GM19238 (cell line): Measurements from ENCODE around the gene ZNF362.

ENCODE experiments used
- DNase-seq: peaks from one replicate; pipeline ENCODE4 v3.0.0; 2011; ENCODE audit warnings: low spot score; ENCODE audit not compliant: insufficient read length

The ZNF362 gene

DNA sequence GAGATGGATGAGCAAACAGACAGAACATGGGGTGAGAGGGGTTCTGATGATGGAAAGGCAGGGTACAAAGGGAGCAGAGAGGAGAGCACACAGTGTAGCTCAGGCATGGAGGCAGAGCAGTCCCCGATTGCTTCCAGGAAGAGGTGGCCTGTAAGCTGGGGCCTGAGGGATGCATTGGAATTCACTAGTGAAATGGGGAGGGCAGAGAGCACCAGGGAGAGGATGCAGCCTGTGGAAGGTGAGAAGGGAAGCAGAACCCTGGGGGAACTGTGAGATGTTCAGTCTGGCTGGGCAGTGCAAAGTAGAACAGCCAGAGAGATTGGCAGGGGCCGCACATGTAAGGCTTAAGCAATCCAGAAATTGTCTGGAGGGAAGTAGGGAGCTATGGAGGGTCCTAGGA, 12.2 kb downstream of the ZNF362 start:
- DNase-seq: no peak

DNA sequence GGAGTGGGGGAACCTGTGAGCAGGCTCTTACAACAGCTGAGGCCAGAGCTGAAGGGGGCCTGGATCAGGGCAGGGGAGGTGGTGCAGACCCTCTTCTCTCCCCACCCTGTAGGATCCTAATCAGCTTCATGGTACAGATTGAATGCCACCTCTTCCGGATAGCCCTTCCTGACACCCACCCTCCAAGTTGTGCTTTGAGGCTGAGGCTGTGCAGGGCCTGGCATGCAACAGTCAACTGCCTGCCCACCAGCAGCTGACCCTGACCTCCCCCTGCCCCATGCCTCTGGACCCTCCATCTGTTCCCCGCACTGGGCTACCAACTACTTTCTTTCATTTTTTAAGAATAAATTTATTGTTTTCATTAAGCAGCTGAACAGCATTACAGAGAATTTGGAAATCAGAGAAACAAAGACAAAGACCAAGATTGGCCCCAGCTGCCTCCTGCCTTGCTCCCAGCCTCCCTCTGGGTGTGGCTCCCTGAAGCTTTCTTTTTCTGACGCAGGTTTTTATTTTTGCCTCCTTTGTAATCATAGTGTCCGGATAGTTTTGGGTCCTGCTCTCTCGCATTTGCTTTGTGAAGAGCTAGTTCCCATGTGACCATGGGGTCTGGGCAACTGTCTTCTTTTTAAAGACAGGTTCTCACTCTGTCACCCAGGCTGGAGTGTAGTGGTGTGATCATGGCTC, 12.8 kb downstream of the ZNF362 start:
- no peak for DNase-seq

DNA sequence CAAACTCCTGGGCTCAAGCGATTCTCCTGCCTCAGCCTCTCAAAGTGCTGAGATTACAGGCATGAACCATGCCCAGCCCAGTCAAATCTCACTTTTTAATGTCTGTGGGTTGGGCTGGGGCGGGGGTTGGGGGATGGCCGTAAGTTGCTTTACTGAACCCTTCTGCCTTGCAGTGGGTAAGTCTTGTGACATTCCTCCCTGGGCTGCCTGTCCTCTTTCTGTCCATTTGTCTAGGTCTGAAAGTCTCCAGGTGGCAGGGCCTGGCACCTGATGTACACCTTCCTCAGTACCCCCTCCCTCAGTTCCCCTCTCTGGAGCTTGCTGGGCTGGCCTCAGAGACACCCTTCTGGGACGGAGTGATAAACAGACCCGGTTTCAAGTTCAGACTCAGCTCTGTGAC, 13.3 kb downstream of the ZNF362 start:
- DNase-seq: no peak

DNA sequence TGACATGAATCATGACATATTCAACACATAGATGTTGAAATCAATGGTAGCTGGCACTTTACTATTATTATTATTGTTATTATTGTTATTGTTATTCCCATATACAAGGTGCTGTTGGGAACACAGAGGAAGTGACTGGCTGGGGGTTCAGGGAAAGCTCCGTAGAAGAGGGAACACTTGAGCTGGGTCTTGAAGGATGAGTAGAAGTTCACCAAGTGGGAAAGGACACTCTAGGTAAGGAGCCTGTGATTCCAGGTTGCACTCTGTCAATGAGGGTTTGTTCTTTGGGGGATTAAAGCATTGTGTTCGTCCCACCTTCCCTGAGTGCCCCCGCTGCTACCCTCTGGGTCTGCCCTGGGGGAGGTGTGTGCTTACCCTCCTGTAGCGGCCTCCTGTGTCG, 14.1 kb downstream of the ZNF362 start:
- no peak for DNase-seq

DNA sequence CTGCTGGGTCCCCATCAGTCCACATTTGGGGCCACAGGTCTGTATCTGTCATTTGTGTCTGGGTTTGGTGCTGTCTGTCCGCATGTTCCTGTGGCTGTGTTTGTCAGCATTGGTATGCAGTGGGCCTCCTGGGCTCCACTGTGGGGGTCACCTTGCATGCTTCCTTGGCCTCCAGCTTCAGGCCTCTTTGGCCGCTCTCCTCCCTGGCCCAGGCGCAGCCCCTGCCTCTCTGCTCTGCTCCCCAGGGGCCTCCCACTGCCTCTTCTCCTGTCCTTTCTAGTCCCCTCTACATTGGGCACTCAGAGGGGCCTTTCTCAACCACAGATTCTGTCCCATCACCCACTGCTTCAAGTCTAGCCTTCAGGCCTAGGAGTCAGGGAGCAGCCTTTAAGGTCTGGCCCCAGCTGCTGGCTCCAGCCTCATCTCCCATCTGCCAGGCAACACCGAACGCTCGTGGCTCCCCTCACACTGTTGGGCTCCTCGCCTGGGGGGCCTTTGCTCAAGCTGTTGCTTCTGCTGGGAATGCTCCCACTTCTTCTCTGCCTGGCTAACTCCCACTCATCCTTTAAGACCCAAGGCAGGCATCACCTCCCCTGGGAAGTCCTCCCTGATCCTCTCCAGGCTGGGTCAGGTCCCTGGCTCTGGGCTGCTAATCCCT, 14.6 kb downstream of the ZNF362 start:
- no peak for DNase-seq

DNA sequence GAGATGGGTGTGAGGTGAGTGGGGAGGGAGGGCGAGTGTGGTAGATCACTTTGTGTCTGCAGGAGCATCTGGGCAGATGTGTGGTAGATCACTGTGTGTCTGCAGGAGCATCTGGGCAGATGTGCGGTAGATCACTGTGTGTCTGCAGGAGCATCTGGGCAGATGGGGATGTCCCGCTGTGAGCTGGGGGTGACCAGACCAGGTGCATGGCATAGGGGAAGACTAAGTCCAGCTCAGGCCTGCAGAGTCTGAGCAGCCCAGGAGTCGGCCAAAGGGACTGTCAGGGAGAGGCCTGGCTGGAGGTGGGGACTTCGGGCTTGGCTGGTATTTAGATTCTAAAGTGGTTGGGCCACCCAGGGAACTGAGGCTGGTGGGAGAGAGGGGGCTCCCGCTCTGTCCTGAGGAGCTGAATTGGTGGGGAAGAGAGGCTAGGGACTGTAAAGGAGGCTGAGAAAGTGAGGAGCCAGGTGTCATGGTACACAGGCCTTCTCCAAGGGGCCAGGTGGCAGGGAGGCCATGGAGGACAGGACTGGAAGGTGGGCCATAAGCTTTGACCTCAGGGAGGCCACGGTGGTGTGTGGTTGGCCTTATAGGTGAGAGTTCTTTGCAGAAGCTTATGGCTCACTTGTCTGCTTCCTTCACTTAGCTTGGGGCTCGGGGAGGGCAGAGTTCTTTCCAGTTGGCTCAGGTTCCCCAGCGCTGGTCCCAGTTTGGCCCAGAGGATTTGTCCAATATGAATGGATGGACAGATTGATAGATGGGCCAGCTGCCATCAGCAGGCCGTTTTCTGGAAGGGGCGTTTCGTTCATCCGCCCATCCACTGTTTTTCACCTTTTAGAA, 15.6 kb downstream of the ZNF362 start:
- no peak for DNase-seq

DNA sequence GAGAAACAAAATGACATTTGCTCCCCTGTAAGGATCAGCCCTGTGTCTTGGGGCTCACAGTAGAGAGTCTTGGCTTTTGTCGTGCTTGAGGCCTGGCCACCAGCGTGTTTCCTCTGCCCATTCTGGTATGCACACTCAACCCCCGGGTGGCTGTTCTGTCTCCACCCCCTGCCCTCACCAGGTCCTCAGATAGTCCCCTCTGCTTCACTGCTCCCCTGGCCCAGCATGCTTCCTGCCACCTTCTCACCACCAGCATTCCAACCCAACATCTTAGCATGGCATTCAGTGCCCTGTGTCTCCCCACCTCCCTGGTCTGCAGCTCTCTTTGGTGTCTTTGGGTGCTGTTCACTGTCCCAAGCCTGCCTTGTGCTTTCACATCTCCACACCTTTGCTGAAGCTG, 16.2 kb downstream of the ZNF362 start:
- DNase-seq: no peak

DNA sequence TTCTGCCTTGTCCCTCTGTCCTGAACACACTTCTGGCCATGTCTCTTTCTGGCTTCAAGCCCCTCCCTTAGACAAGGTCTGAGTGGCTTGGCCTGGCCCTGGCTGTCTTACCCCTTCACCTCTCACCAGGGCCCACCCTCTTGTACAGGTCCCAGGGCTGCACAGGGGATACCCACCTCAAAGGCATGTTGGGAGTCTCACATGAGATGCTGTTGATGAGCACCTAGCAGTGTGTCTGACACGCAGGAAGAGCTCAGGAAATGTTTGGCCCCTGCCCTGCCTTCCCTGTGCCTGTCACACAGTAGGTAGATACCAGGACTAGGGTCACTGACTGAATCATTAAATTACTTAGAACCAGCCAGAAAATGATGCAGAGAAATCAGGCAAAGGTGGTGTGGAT, 16.6 kb downstream of the ZNF362 start:
- DNase-seq: no peak

DNA sequence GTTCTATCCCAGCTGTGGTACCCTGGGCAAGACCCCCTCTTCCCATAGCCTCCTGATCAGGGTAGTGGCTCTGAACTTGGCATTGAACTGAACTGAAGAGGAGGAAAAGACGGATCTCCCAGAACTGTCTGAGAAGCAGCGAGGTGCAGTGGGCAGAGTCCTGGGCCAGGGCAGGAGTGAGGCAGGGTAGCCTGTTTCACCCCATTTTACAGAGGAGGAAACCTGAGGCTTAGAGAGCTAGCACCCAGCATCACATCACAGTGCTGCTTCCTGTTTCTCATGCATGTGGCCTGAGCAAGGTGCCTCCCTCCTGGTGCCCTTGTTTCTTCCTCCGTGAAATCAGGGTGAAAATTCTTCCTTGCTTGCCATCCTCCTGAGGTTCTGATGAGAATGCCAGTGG, 17.1 kb downstream of the ZNF362 start:
- no peak for DNase-seq

DNA sequence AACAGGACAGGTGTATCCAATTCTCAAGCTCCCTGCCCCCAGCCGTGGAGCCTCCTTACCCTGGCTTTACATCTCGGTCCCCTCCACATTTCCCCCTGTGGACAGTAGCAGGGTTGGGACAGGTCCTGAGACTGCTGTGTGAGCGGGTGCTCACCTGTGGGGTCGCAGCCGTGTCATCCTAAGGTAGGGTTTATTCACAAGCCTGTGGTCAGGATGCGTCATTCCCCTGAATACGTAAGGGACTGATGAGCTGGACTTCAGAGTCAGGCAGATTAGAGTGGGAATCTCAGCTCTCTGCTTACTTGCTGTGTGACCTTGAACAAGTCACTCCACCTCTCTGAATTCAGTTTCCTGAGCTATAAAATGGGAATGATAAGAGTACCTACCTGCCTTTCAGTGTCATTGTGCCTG, 17.7 kb downstream of the ZNF362 start:
- no peak for DNase-seq

DNA sequence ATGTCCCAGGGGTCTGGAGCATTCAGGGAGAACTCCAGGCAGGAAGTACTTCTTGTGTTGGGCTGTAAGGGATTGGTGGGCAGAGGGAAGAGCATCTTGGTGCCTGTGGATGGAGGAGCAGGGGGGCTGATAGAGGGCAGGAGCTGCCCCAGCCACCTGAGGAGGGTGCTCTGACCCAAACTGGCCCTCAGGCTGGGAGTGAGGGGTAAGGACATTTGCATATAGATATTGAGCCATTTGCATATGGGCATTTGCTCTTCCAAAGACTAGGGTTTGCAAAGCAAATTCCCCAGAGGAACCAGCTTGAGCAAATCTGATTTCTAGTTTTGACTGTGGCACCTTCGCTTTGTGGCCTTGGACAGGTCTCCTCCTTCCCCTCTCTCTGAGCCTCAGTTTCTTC, 18.2 kb downstream of the ZNF362 start:
- no peak for DNase-seq

DNA sequence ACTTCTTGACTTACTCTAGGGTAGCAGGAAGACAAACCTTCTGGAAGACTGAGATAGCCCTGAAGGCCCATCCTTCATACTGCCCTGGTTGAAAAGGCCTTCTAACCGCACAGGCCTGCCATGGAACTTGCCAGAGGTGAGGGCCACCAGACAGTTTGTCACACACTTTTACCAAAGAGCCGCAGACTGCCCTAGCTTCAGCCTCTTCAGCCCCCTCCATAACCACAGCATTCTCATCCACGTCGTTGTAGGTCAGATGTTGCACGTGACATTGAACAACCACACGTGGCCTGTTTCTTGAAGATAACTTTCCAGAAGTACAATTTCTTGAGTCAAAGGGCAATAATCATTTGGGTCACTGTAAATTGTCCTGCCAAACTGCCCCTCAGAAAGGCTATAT, 18.9 kb downstream of the ZNF362 start:
- no peak for DNase-seq

DNA sequence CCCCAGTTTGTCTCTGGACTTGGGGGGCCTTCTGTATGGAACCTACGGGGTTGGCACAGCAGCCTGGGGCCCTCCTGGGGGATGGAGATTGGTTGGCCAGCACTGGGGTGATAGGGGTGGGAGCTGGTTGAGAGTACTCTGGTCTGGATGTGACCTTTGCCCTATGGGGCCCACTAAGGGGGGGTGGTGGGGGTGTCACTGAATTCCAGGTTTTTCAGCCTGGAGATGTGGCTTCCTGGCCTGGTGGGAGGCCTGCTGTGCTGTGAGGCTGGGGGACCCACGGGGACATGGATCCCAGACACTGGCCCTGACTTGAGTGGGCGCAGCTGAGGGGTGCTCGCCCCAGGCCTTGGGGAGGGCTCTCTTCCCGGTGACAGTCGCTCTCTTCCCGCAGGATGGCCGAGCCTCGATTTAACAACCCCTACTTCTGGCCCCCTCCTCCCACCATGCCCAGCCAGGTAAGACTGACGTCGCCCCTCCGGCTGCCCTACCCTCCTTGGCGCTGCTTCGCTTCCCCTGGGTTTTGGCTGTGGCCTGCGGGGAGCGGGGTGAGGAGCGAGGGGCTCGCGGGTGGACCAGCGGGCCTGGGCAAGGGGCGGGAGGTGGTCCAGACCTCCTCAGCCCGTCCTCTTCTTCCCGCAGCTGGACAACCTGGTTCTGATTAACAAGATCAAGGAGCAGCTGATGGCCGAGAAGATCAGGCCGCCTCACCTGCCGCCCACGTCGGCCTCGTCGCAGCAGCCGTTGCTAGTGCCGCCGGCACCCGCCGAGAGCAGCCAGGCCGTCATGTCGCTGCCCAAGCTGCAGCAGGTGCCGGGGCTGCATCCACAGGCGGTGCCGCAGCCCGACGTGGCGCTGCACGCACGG, 19.6 kb downstream of the ZNF362 start:
- no peak for DNase-seq

DNA sequence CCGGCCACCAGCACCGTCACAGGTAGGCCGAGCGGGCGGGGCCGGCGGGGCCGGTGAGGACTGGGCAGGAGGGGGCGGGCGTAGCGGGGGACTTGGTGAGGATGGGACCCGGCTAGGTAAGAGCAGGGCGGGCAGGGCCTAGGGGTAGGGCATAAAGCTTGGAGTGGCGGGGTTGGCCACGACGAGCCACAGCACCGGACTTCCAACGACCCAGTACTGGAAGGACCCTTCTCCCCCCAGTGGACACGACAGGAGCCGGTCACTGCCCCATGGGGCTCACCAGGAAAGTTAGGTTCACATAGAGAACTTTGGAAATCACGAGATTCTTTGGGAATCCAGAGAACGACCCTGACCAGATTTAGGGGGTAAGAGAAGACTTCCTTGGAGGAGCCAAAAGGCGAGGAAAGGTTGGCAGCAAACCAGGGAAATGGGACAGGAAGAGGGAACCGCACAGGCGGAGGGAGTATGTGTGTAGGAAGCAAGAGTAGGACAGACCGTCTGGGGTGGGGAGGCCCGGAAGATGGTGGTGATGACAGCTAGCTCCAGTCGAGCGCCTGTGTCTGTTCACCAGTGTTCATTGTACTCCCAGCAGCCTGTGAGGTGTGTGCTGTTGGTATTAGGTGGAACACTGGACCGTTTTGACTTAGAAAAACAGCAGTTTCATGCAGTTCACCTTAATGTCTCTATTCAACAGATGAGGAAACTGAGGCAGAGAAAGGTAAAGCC, 20.4 kb downstream of the ZNF362 start:
- no peak for DNase-seq

DNA sequence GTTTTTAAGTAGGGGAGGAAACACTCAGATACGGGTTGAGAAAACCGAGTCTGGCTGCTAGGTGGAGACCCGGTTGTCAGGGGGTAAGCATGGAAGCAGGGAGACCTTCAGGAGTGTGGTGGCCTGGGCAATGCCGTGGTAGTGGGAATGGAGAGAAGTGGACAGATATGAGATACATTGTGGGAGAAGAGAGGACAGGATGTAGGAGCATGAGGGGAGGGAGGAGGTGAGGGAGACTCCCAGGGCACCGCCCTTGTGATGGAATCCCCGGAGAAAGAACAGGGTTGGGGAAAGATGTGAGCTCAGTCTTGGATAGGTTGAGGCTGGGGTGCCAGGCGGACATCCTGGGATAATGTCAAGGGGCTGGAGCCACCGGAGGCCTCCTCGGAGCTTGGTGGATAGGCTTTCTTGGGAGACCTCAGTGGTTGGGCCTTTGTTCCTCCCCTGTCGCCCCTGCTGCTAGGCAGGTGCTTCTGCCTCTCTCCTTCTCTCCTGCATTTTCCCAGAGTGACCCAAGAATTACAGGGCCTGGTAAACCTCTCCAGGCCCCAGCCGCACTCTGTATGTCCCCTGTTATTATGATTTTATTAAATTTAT, 21.3 kb downstream of the ZNF362 start:
- no peak for DNase-seq

DNA sequence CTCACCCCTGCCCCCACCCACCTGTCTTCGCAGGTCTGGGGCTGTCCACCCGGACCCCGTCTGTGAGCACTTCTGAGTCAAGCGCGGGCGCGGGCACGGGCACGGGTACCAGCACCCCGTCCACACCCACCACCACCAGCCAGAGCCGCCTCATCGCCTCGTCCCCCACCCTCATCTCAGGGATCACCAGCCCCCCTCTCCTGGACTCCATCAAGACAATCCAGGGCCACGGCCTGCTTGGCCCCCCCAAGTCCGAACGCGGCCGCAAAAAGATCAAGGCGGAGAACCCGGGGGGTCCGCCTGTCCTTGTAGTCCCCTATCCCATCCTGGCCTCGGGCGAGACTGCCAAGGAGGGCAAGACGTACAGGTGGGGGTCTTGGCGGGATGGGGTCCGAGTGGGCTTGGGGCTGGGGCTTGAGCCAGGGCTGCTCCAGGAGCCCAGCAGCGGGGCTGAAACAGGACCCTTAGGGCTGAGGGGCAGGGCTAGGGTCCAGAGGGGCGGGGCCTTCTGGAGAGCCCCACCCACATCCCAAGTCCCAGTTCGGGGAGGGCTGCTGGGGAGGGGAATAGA, 23.9 kb downstream of the ZNF362 start:
- DNase-seq: no peak

DNA sequence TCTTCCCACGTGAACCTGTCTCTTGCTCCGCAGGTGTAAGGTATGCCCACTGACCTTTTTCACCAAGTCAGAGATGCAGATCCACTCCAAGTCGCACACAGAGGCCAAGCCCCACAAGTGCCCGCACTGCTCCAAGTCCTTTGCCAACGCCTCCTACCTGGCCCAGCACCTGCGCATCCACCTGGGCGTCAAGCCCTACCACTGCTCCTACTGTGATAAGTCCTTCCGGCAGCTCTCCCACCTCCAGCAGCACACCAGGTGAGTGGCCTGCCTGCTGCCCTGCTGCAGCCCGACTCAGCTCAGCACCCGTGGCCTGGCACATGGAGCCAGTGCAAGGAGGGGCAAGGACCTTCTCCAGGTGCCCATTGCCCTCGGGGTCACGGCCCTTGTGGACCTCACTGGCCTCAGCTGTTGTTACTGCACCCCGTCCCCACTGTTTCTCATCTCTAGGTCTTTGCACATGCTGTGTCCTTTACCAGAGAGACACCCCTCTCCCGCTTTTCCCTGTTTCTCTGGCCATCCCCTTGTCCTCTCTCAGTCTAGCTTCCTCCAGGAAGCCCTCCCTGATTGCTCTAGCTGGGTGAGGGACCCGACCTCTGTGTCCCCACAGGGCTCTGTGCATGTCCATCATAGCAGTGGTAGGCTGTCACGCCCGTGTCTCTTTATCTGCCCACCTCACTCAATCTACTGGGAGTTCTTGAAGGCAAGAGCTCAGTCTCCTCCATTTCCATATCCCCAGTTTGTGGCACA, 25.4 kb downstream of the ZNF362 start:
- no peak for DNase-seq

DNA sequence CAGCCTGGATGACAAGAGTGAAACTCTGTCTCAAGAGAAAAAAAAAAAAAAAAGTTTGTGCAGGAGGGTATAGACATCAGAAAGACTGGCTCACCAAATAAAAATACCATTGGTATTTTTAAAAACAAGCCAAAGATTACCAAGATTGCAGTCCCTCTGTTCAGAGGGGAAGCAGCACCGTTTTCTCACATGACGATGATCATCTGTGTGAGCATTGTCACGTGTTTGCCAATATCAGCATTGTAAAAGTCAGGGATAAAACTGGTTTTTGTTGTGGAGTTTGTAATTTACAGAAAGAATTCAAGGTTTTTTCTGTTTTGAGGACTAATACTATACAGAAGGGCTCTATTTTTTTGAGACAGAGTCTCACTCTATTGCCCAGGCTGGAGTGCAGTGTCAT, 26.5 kb downstream of the ZNF362 start:
- DNase-seq: no peak

DNA sequence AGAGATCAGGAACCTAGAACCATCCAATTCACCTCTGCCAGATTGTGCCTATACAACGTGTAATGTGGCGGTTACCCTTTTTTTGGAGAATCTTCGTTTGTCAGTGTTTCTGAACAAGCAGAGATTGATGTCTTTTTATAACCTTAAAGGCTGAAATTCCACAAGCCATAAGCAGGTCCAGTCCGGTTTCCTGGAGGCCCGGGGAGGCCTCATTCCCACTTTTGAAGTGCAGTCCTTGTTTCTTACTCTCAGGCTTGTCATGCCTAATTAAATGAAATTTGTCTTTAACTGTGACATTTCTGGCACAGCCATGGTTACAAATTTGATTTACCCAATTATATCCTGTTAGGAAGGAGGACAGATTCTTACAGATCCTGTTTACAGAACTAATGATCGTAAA, 27.8 kb downstream of the ZNF362 start:
- no peak for DNase-seq
